K562 (cell line): ENCODE data around the gene BSCL2. TPM values are rescaled to one million over a fixed set of nuclear protein-coding genes. Genes with fewer than 3 reads are reported as not detected.

Experiments used
- CBFA2T3 ChIP-seq: fragments of 450-650 bp; IDR thresholded peaks from 2 replicates; pipeline ENCODE4 v1.6.1; 2017
- CREB1 ChIP-seq, 2 experiments: sonication (generic) in 1 of 2; formaldehyde crosslinking in 1 of 2; IDR thresholded peaks; 2 replicates each; pipeline versions ENCODE4 v1.6.1 to v1.8.0; 2012 to 2022; ENCODE audit warnings: inconsistent platforms in 1 of 2, mild to moderate bottlenecking in 1 of 2, missing genetic modification reagents in 1 of 2, moderate library complexity in 1 of 2
- GABPA ChIP-seq: fragments of 200-800 bp; sonication (Bioruptor generic); conservative IDR thresholded peaks from 2 replicates; pipeline ENCODE4 v1.6.1; 2016; ENCODE audit warnings: low read depth, missing genetic modification characterization, missing compliant biosample characterization
- IFI16 ChIP-seq: fragments of 250-450 bp; sonication (Bioruptor Pico); IDR thresholded peaks from 2 replicates; pipeline ENCODE4 v2.1.2; 2022; ENCODE audit warnings: mild to moderate bottlenecking, inconsistent platforms
- NEUROD1 ChIP-seq: fragments of 150-350 bp; IDR thresholded peaks from 2 replicates; pipeline ENCODE4 v1.6.1; 2014; ENCODE audit warnings: borderline replicate concordance, low read length, low read depth; ENCODE audit not compliant: partially characterized antibody
- NFIX ChIP-seq: fragments of 250-450 bp; sonication (Bioruptor Pico); IDR thresholded peaks from 2 replicates; pipeline ENCODE4 v1.4.0; 2020; ENCODE audit warnings: low read depth, mild to moderate bottlenecking, moderate library complexity
- POLR2AphosphoS2 ChIP-seq: IDR thresholded peaks from 2 replicates; pipeline ENCODE4 v1.6.1; 2012; ENCODE audit warnings: low read length, improper control_type of control experiment
- PTTG1 ChIP-seq: fragments of 450-650 bp; IDR thresholded peaks from 2 replicates; pipeline ENCODE4 v1.6.1; 2016; ENCODE audit warnings: low read depth, mild to moderate bottlenecking, missing genetic modification characterization, missing compliant biosample characterization
- RBFOX2 ChIP-seq: fragments of 200-400 bp; formaldehyde crosslinking; IDR thresholded peaks from 2 replicates; pipeline ENCODE4 v1.6.1; 2017; ENCODE audit warnings: low read depth, mild to moderate bottlenecking, low read length, moderate library complexity
- SMAD4 ChIP-seq: fragments of 250-450 bp; sonication (Bioruptor Pico); conservative IDR thresholded peaks from 2 replicates; pipeline ENCODE4 v1.8.0; 2021; ENCODE audit warnings: inconsistent platforms, mild to moderate bottlenecking, moderate library complexity
- TEAD1 ChIP-seq, 2 experiments: fragments of 450-650 bp in 1 of 2; sonication (generic) in 1 of 2; formaldehyde crosslinking; IDR thresholded peaks; 2 replicates each; pipeline versions ENCODE4 v1.4.0 to v1.8.0; 2020 to 2022; ENCODE audit warnings: mild to moderate bottlenecking in 2 of 2, missing genetic modification reagents in 1 of 2
- TRIM24 ChIP-seq, 2 experiments: fragments of 450-650 bp; IDR thresholded peaks; 2 replicates each; pipeline ENCODE4 v1.6.1; 2016
- ZNF436 ChIP-seq: fragments of 250-450, 450-650 bp; sonication (Bioruptor Pico); formaldehyde crosslinking; IDR thresholded peaks from 2 replicates; pipeline ENCODE4 v1.7.0; 2020; ENCODE audit warnings: mild to moderate bottlenecking
- polyA plus RNA-seq, 8 experiments: library from polyadenylated mRNA; depleted of rRNA in 4 of 8; stranded (reverse) in 5 of 8; unstranded in 3 of 8; fragments of >200 nt; fragmentation: Nextera tagmentation in 2 of 8; fragmentation: Illumina TruSeq in 1 of 8; extraction: Ambion mirVana in 2 of 8; extraction: Trizol in 1 of 8; gene quantifications; 2 replicates each; pipeline versions ENCODE4 v1.2.1 to v1.2.3, GENCODE V29; 2011 to 2014; ENCODE audit warnings: inconsistent platforms in 1 of 8, missing spikeins in 1 of 8
- total RNA-seq, 7 experiments: library from RNA; depleted of rRNA in 6 of 7; stranded (reverse); fragments of >200 nt in 6 of 7; fragmentation: Illumina TruSeq in 2 of 7; extraction: Trizol in 2 of 7; gene quantifications; 2 replicates each; pipeline versions ENCODE4 v1.2.1 to v1.2.3, GENCODE V29; 2011 to 2021; ENCODE audit warnings: low replicate concordance in 1 of 7
- TF ChIP-seq, protein P1 (sequence below): fragments of 450-650 bp; IDR thresholded peaks from 2 replicates; pipeline ENCODE4 v1.6.1; 2016; ENCODE audit warnings: low read depth, mild to moderate bottlenecking, moderate library complexity
- TF ChIP-seq, protein P2 (sequence below): fragments of 450-650 bp; formaldehyde crosslinking; IDR thresholded peaks from 2 replicates; pipeline ENCODE4 v1.4.0; 2022; ENCODE audit warnings: missing genetic modification characterization
- TF ChIP-seq, protein P3 (sequence below), 2 experiments: fragments of 450-650 bp; formaldehyde crosslinking in 1 of 2; IDR thresholded peaks; 2 replicates each; pipeline versions ENCODE4 v1.4.0 to v1.6.1; 2014 to 2020; ENCODE audit warnings: mild to moderate bottlenecking in 2 of 2, borderline replicate concordance in 1 of 2, low read depth in 1 of 2

Gene BSCL2
- total and polyA plus RNA-seq, 9 of the 15 experiments (the other 6 are each of a cell fraction or from before 2014, with no cell fraction given): 18.9 to 51.7 (median 35.2) TPM

DNA sequence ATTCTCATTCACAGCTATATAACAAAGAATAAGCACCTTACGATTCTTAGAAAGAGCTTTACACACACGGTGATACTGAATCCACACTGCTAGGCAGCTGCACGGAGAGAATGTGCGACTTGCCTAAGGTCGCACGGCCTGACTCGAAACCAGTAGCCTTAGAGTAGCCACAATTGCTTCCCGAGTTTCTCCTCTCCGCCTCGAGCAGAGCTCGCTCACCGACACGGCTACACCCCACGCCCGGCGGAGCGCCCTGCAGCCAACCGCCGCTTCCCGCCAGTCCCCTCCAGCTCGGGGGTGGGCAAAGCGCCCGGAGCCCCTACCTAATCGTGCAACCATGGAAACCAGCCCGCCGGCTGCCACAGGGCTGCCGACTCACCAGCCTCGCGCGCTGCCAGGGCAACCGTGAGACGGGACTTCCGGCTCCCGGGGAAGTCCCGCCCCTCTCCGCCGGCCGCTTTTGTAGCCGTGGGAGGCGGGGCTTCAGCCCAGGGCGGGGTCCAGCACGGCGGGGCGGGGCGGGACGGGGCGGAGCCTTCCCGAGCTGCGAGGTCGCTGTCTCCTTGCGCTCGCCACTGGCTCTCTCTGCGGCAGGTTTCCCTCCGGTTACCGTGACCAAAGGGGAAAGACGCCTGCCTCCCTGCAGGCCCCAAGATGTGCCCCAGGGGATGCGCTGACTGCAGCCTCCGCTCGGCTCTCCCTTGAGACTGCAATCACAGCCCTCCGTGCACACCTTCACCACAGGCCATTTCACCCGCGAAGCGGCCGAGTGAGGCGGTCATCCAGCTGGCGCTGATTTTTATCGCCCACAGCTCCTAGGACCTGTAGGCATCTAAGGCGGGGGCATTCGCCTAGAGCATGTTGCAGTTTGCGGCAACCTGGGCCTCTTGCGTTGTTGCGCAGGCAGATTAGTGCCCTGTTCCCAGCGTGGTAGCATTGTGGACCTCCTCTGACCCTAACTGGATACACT, 1.1 kb downstream of the BSCL2 start (continued):
- TF ChIP-seq IFI16 (no peak), ZNF436 (CRISPR knock-in tag) (peak; percentile 51; the same call in 1 of the 2 replicates), RBFOX2 (peak; percentile 69), NEUROD1 (peak; percentile 7), PTTG1 (tag) (no peak), CBFA2T3 (peak; percentile 7; the same call in 1 of the 2 replicates), NFIX (no peak), TEAD1 (CRISPR knock-in tag; IDR thresholded peaks at IDR 0.05) (peak; percentile 13 to 53; a peak in 2 of 4 replicates), CREB1 (IDR thresholded peaks at IDR 0.05) (peak; percentile 22; the same call in 1 of the 2 replicates), CREB1 (CRISPR knock-in tag; IDR thresholded peaks at IDR 0.05) (no peak), POLR2AphosphoS2 (peak; percentile 98), TRIM24 (IDR thresholded peaks at IDR 0.05) (no peak), GABPA (tag) (peak; percentile 93), SMAD4 (CRISPR knock-in tag) (0 out of 2 replicates have a peak, but pooled peaks have one; percentile 25)
- TF ChIP-seq, protein P1, sequence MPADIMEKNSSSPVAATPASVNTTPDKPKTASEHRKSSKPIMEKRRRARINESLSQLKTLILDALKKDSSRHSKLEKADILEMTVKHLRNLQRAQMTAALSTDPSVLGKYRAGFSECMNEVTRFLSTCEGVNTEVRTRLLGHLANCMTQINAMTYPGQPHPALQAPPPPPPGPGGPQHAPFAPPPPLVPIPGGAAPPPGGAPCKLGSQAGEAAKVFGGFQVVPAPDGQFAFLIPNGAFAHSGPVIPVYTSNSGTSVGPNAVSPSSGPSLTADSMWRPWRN: no peak
- TF ChIP-seq, protein P2, sequence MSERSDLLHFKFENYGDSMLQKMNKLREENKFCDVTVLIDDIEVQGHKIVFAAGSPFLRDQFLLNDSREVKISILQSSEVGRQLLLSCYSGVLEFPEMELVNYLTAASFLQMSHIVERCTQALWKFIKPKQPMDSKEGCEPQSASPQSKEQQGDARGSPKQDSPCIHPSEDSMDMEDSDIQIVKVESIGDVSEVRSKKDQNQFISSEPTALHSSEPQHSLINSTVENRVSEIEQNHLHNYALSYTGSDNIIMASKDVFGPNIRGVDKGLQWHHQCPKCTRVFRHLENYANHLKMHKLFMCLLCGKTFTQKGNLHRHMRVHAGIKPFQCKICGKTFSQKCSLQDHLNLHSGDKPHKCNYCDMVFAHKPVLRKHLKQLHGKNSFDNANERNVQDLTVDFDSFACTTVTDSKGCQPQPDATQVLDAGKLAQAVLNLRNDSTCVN (CRISPR knock-in tag): 0 out of 2 replicates have a peak, but pooled peaks have one; percentile 49
- TF ChIP-seq, protein P3, sequence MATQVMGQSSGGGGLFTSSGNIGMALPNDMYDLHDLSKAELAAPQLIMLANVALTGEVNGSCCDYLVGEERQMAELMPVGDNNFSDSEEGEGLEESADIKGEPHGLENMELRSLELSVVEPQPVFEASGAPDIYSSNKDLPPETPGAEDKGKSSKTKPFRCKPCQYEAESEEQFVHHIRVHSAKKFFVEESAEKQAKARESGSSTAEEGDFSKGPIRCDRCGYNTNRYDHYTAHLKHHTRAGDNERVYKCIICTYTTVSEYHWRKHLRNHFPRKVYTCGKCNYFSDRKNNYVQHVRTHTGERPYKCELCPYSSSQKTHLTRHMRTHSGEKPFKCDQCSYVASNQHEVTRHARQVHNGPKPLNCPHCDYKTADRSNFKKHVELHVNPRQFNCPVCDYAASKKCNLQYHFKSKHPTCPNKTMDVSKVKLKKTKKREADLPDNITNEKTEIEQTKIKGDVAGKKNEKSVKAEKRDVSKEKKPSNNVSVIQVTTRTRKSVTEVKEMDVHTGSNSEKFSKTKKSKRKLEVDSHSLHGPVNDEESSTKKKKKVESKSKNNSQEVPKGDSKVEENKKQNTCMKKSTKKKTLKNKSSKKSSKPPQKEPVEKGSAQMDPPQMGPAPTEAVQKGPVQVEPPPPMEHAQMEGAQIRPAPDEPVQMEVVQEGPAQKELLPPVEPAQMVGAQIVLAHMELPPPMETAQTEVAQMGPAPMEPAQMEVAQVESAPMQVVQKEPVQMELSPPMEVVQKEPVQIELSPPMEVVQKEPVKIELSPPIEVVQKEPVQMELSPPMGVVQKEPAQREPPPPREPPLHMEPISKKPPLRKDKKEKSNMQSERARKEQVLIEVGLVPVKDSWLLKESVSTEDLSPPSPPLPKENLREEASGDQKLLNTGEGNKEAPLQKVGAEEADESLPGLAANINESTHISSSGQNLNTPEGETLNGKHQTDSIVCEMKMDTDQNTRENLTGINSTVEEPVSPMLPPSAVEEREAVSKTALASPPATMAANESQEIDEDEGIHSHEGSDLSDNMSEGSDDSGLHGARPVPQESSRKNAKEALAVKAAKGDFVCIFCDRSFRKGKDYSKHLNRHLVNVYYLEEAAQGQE (IDR thresholded peaks at IDR 0.05; ENCODE audit: borderline replicate concordance): peak; percentile 31; the same call in 1 of the 2 replicates
- TF ChIP-seq, protein P3 (CRISPR knock-in tag; IDR thresholded peaks at IDR 0.05; ENCODE audit: low read depth): 0 out of 2 replicates have a peak, but pooled peaks have one; percentile 66
